Ureter (tissue), 1 donor: ENCODE data around the gene PROX2. TPM values are rescaled to one million over a fixed set of nuclear protein-coding genes. Genes with fewer than 3 reads are reported as not detected.

Experiments used
- DNase-seq: peaks from one replicate; pipeline ENCODE4 v3.0.0-alpha.2; 2020; ENCODE audit warnings: low spot score
- total RNA-seq: library from RNA; stranded (reverse); gene quantifications from one replicate; pipeline ENCODE4 v1.2.4, GENCODE V29; 2023
- donor health status: DM: yes; HTN: yes; CAD: no.

Gene PROX2
- total RNA-seq, 1 donor from 2014 or later = 0.13 TPM

GRCh38 chr14:74909501-74909900 is 33.6 kb upstream of the PROX2 start:
- DNase-seq = no peak

GRCh38 chr14:74908861-74909341 is 33.0 kb upstream of the PROX2 start:
- DNase-seq = no peak

DNA sequence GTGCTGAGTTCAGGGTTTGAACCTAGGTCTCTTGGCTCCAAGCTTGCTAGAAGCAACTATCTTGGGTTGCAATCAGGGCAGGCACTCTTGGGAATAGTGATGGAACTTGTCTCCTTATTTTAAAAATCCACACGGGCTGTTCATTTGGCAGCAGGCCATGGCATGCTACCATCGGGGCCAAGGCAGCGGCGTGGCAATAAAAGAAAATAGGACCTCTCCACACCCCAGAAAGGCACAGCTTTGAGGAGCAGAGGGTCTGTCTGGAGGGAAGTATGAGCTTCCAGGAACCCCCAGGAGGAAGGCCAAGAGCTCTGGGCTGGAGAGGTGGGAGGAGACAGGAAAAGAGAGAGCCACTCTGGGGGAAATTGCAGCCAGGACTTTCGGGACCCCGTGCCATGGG is 31.8 kb upstream of the PROX2 start:
- no peak for DNase-seq

GRCh38 chr14:74906925-74907521 is 31.1 kb upstream of the PROX2 start:
- no peak for DNase-seq

DNA sequence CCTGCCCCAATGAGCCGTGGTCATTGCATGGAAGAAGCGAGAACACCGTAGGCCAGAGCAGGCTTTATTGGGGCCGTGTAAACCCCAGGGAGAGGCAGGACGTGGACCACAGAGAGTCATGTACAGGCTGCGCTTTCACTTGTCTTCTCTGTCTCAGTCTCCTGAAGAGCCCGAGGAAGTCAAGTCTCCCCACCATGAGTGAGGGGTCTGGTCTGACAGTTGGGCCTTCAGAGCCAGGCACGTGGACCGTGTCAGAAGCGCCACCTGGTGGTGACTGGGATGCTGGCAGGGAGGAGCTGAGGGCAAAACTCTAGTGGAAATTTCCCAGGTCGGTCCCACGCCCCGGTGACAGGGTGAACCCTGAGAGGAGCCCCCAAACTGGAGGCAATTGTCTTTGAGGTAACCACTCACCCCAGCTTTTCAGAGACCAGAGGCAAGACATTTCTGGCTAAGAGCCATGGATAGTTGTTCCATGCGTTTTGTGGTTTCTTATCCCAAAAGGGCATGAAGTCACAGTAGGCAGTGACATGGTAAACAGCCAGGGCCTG is 29.7 kb upstream of the PROX2 start:
- peak; percentile 70 for DNase-seq

GRCh38 chr14:74904635-74905503 is 28.9 kb upstream of the PROX2 start:
- DNase-seq = no peak

DNA sequence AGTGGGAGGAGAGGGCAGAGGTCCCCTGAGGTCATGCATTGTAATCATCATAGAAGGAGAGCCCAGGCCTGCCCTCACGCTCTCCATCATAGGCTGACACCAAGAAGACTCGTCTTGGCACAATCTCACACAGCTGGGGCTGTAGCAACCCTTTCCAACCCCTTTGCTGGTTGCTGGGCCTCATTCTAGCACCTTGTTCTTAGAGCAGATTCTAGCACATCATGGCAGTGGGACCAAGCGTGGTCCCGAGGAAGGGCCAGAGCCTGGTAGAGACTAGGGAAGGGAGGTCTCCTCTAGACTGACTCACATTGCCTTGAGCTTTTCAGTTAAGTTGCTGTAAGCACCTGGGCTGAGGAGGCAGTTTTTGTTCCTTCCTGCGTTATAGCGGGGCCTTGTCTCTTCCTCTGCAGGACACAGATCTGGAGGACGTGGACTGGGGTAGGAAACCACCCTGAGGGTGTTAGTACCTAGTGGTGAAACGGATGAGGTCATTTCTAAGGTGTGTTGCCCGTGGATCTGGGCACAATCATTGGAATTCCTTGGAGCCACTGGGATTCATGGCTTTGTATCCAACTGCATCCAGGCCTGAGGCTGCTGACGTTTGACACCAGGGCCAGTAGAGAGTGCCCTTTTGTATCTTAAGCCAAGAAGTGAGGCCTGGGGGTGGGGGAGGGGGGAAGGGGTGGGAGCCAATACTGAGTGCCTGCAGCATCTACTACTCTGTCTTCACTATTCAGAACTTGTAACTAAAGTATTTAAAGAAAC is 27.2 kb upstream of the PROX2 start:
- no peak for DNase-seq

- no peak for DNase-seq
Measured at GRCh38 chr14:74898694-74899093, 22.7 kb upstream of the PROX2 start.

- no peak for DNase-seq
Measured at GRCh38 chr14:74898083-74898482, 22.1 kb upstream of the PROX2 start.

DNA sequence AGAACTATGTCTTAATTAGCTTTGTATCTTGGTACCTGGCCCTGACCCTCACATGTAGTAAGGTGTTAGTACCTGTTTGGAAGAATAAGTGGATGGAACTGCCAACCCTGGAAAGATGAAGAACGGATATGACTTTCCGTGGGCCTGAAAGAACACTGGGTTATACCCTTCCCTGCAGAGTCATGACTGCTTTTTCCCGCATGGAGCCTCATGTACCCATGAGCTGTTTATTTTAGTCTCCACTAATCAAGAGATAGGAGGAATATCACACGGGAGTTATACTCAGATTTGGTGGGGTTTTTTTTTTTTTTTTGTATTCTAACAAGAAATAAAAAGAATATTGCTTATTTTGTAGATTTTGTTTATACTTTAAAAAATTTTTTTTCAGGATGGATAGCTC is 21.7 kb upstream of the PROX2 start:
- DNase-seq = no peak

DNA sequence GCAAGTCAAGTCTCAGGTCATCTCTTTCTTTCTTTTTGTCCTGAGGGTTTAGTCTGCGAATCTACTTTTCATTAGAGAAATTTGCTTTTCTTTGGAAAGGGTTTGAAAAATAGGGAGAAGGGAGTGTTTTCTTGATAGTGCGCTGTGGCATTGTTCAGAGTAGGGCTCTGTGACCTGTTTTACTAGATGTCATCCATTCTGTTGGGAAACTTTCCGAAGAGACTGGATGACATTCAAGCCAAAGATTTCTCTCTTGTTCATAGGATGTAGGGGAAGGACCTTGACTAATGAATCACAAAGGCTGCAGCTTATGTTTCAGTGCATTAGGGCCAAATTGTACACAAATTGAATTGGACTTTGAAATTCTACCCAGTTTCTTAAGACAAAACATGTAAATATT is 20.5 kb upstream of the PROX2 start:
- no peak for DNase-seq

DNA sequence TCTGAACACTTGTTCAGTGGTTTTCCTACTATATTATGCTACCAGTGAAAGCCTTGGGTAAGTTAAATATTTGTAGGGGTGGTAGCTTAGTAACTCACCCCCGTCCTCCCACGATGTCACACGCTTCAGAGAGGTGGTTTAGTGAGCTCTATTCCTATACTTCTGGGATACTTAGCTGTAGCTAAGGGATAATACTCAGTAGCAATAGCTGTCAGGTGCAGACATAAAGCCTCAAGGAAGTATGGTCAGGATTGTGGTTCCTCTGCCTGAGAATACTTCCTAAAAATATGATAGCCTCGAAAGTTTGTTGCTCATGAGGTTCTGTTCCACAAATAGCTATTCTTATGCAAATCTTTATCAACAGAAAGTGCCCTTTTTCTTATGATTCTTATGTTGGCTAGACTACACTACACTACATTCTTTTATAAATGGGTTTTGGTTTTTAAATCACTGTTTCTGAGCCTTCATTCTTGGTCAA is 17.7 kb upstream of the PROX2 start:
- DNase-seq = no peak

- DNase-seq = no peak
Measured at GRCh38 chr14:74892745-74893144, 16.8 kb upstream of the PROX2 start.

- no peak for DNase-seq
Measured at GRCh38 chr14:74891870-74892269, 15.9 kb upstream of the PROX2 start.

DNA sequence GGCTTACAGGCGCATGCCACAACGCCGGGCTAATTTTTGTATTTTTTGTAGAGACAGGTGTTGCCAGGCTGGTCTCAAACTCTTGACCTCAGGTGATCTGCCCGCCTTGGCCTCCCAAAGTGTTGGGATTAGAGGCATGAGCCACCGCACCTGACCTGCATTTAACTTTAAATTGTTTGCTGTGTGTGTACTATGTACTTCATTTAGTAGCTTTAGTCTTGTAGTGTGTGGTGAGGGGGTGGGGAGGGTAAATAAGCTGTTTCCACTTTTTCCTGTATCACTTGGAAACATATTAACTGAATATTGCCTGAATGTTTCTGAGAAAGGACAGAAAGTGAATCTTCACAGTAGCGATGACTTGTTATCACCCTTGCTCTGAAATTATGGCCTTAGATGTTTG is 14.3 kb upstream of the PROX2 start:
- DNase-seq = no peak

DNA sequence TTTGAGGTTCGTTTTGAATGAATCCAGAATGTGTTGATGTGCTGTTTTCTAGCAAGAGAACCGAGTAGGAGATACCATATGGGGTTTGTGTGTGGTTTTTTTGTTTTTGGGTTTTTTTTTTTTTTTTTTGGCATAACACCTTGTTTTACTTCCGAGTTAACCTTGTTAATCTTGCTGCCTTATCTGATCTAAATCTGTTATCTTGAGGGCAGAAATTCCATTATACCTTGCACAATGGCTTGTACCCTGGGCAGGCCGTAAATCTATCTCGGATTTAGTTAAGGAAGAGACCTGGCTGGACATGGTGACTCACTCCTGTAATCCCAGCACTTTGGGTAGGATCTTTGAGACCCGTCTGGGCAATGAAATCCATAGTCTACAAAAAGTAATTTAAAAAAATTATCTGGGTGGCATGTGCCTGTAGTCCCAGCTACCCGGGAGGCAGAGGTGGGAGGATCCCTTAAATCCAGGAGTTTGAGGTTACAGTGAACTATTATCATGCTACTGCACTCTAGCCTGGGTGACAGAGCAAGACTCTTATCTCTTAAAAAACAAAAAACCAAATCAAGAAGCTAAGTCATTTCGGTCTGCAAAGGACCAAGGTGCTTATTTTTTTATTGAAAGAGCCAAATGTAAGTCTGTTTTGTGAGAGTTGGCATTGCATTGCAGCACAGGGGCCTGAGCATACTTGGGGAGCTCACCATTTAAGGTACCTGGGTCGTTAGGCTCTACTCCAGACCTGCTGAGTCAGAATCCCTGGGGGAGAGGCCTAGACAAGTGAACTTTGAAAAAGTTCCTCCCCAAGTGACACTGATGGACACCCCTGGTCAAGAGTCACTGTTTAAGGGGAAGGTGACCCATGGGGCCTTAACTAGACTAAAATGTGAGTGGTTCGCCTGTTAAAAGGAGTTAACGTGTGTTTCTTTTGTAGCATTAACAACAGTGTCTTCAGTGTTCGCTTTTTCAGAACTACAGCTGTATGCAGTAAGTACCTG is 12.5 kb upstream of the PROX2 start:
- no peak for DNase-seq

GRCh38 chr14:74886001-74886400 is 10.1 kb upstream of the PROX2 start:
- DNase-seq = no peak

GRCh38 chr14:74882103-74882920 is 6.4 kb upstream of the PROX2 start:
- DNase-seq = peak; percentile 52

GRCh38 chr14:74881431-74882102 is 5.6 kb upstream of the PROX2 start, which contains the start of gene DLST:
Gene DLST (plus strand): TSS chr14:74881916. CDS start chr14:74881954, 38 bp downstream.
- DNase-seq = peak; percentile 86
